Calu3 (cell line): ENCODE measurements around the gene RTEL1. TPM values are rescaled to one million over a fixed set of nuclear protein-coding genes. Genes with fewer than 3 reads are reported as not detected.

ENCODE experiments used
- BruUV-seq: library from RNA; stranded (reverse); fragments of 400-500 nt; replicated peaks from 2 replicates; lab custom pipeline; 2021; lab: Mats Ljungman, UMichigan
- CTCF ChIA-PET: fragments of 300-600 bp; sonication (Branson Sonifier 250); formaldehyde crosslinking; loops from one replicate; lab custom pipeline; 2022; ENCODE audit warnings: antibody characterized with exemption; lab: Charles Lee
- DNase-seq: peaks from one replicate; pipeline ENCODE4 v3.0.0; 2022
- H3K27ac Mint-ChIP-seq: one replicate; pipeline ENCODE4 v1.8.0; 2022; ENCODE audit warnings: mixed read lengths; ENCODE audit not compliant: unreplicated experiment
- H3K27me3 Mint-ChIP-seq: one replicate; pipeline ENCODE4 v1.8.0; 2022; ENCODE audit warnings: mixed read lengths; ENCODE audit not compliant: unreplicated experiment
- H3K36me3 Mint-ChIP-seq: one replicate; pipeline ENCODE4 v1.8.0; 2022; ENCODE audit warnings: mild to moderate bottlenecking, moderate library complexity, mixed read lengths; ENCODE audit not compliant: insufficient read depth, unreplicated experiment
- H3K4me1 Mint-ChIP-seq: one replicate; pipeline ENCODE4 v1.8.0; 2022; ENCODE audit warnings: mild to moderate bottlenecking, low read depth, mixed read lengths; ENCODE audit not compliant: unreplicated experiment
- H3K4me3 Mint-ChIP-seq: one replicate; pipeline ENCODE4 v1.8.0; 2022; ENCODE audit warnings: mild to moderate bottlenecking, low read depth, moderate library complexity, mixed read lengths; ENCODE audit not compliant: unreplicated experiment
- H3K9me3 Mint-ChIP-seq: one replicate; pipeline ENCODE4 v1.8.0; 2022; ENCODE audit warnings: low read depth, mixed read lengths; ENCODE audit not compliant: unreplicated experiment
- CTCF ChIP-seq: fragments of 200-600 bp; IDR thresholded peaks from one replicate; pipeline ENCODE4 v1.8.0; 2022; ENCODE audit warnings: antibody characterized with exemption; ENCODE audit not compliant: unreplicated experiment
- intact Hi-C: fragments of 100-400 bp; cut with micrococcal nuclease; formaldehyde crosslinking; loops from one replicate; pipeline ENCODE4 v1.10.0; 2022; ENCODE audit not compliant: unreplicated experiment
- total RNA-seq: library from RNA; stranded (reverse); gene quantifications from 2 replicates; pipeline ENCODE4 v1.2.3, GENCODE V29; 2022

Gene RTEL1
- total RNA-seq, 1 experiment from 2014 or later = 39.1 TPM

GRCh38 chr20:63743210-63743970 is 85.3 kb downstream of the RTEL1 start:
- no peaks in the 10 kb centered on the region for H3K4me1 Mint-ChIP-seq
- TF ChIP-seq CTCF = no peak
- no peak for DNase-seq
- no peak overlapping the region for H3K27ac Mint-ChIP-seq
- CTCF ChIA-PET = interaction anchor here (0.6 kb wide), 1 partner anchor 29 kb away, joined by 5 read pairs; no protein-coding TSS in a partner anchor
- BruUV-seq = TSS peak; percentile 33
- intact Hi-C loops = no loop called here
- no peaks in the 10 kb centered on the region for H3K27me3 Mint-ChIP-seq
- H3K9me3 Mint-ChIP-seq = no peaks in the 10 kb centered on the region
- H3K36me3 Mint-ChIP-seq = peaks cover 42% of the 10 kb centered on the region
- no peak overlapping the region for H3K4me3 Mint-ChIP-seq

GRCh38 chr20:63744158-63744557 is 86.0 kb downstream of the RTEL1 start:
- Mint-ChIP-seq H3K27ac (no peak overlapping the region), H3K4me3 (no peak overlapping the region), H3K9me3 (no peaks in the 10 kb centered on the region), H3K27me3 (no peaks in the 10 kb centered on the region), H3K4me1 (no peaks in the 10 kb centered on the region), H3K36me3 (peaks cover 39% of the 10 kb centered on the region)
- no peak for TF ChIP-seq CTCF
- intact Hi-C loops = no loop called here
- CTCF ChIA-PET = no interaction called here
- DNase-seq = no peak
- BruUV-seq = no TSS peak

- intact Hi-C loops = no loop called here
- no peaks in the 10 kb centered on the region for H3K9me3 Mint-ChIP-seq
- no peaks in the 10 kb centered on the region for H3K27me3 Mint-ChIP-seq
- no TSS peak for BruUV-seq
- CTCF ChIA-PET = no interaction called here
- no peak for DNase-seq
- TF ChIP-seq CTCF = no peak
- no peak overlapping the region for H3K4me3 Mint-ChIP-seq
- H3K4me1 Mint-ChIP-seq = no peaks in the 10 kb centered on the region
- H3K36me3 Mint-ChIP-seq = peaks cover 39% of the 10 kb centered on the region
- no peak overlapping the region for H3K27ac Mint-ChIP-seq
Observed at GRCh38 chr20:63744574-63745423, 86.7 kb downstream of the RTEL1 start.

GRCh38 chr20:63745424-63745805 is 87.3 kb downstream of the RTEL1 start:
- Mint-ChIP-seq H3K4me1 (no peaks in the 10 kb centered on the region), H3K36me3 (peaks cover 36% of the 10 kb centered on the region), H3K4me3 (no peak overlapping the region), H3K27me3 (no peaks in the 10 kb centered on the region), H3K27ac (no peak overlapping the region), H3K9me3 (no peaks in the 10 kb centered on the region)
- intact Hi-C loops = no loop called here
- no TSS peak for BruUV-seq
- no peak for DNase-seq
- CTCF ChIA-PET = no interaction called here
- no peak for TF ChIP-seq CTCF

Other genes with a start within 250 kb of the RTEL1 start
- gene KCNQ2, start 185.7 kb upstream of the RTEL1 start, total RNA-seq = 0.07 and 0.38 TPM in 2 replicates
- gene EEF1A2, start 159.2 kb upstream of the RTEL1 start, total RNA-seq = 359 and 393 TPM in 2 replicates
- 517 and 545 TPM in 2 replicates for gene PPDPF, start 137.5 kb upstream of the RTEL1 start, total RNA-seq
- 15.9 and 22.5 TPM in 2 replicates for gene PTK6, start 120.9 kb upstream of the RTEL1 start, total RNA-seq
- gene SRMS, start 110.6 kb upstream of the RTEL1 start, total RNA-seq = not detected in 2 replicates
- 0.24 TPM in 1 of 2 replicates, not detected in the other for gene FNDC11, start 104.2 kb upstream of the RTEL1 start, total RNA-seq
- gene HELZ2, start 84.1 kb upstream of the RTEL1 start, total RNA-seq = 135 and 281 TPM in 2 replicates
- 18.6 and 18.8 TPM in 2 replicates for gene GMEB2, start 31.2 kb upstream of the RTEL1 start, total RNA-seq
- gene STMN3, start 4.9 kb upstream of the RTEL1 start, total RNA-seq = 2.0 and 2.3 TPM in 2 replicates
- gene TNFRSF6B, start 38.3 kb downstream of the RTEL1 start, total RNA-seq = not detected in 2 replicates
- gene ARFRP1, start 49.7 kb downstream of the RTEL1 start, total RNA-seq = 74.0 and 85.1 TPM in 2 replicates
- 47.0 and 48.4 TPM in 2 replicates for gene ZGPAT, start 49.7 kb downstream of the RTEL1 start, total RNA-seq
- gene LIME1, start 78.4 kb downstream of the RTEL1 start, total RNA-seq = 25.8 and 27.1 TPM in 2 replicates
- 163 and 169 TPM in 2 replicates for gene SLC2A4RG, start 81.5 kb downstream of the RTEL1 start, total RNA-seq
- gene ZBTB46, start 173.0 kb downstream of the RTEL1 start, total RNA-seq = 2.5 and 3.2 TPM in 2 replicates
- gene ABHD16B, start 203.2 kb downstream of the RTEL1 start, total RNA-seq = 0.24 TPM in 1 of 2 replicates, not detected in the other
- gene TPD52L2, start 207.0 kb downstream of the RTEL1 start, total RNA-seq = 192 and 197 TPM in 2 replicates
- 79.9 and 85.9 TPM in 2 replicates for gene DNAJC5, start 236.8 kb downstream of the RTEL1 start, total RNA-seq